HG02759 (cell line): ENCODE data around the gene TCAP.

Experiments used
- ATAC-seq: cut with Tn5 transposase; IDR thresholded peaks from one replicate; pipeline ENCODE4 v1.9.1; 2021; ENCODE audit warnings: mild to moderate bottlenecking, moderate library complexity; ENCODE audit not compliant: unreplicated experiment

TCAP gene

DNA sequence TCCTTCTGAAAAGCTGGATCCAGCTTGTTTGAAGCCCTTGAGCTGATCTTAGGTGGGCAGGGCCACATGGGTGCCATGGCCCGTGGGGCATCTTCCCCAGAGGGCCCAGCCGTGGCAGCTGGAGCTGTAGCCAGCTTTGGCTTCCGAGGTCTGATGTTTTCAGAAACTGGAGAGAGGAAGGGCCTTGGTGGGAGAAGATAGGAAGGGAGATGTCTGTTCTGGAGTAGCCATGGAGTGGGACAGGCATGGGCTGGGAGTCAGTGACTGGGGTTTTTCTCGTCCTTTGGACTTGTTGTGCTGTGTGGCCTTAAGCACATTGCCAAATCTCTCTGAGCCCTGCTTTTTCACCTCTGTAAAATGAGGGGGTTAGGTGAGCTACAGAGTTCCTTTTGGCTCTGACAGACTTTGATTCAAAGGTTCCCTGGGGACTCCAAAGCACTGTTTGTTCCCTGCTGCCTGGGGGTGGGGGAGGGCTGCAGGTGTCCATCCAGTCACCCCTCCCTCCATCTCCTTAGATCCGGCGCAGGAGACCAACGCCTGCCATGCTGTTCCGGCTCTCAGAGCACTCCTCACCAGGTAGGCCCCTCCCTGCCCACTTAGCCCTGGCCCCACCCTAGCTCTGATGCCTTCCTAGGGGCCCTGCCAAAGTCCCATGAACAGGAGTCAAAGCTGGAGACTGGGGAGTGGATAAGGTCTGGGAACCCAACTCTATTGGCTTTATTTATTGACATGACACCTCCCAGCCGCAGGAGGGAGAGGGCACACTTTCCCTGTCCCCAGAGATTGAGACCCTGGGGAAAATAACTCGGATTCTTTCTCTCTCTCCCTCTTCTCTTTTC, 36.3 kb upstream of the TCAP start:
- ATAC-seq = no peak

DNA sequence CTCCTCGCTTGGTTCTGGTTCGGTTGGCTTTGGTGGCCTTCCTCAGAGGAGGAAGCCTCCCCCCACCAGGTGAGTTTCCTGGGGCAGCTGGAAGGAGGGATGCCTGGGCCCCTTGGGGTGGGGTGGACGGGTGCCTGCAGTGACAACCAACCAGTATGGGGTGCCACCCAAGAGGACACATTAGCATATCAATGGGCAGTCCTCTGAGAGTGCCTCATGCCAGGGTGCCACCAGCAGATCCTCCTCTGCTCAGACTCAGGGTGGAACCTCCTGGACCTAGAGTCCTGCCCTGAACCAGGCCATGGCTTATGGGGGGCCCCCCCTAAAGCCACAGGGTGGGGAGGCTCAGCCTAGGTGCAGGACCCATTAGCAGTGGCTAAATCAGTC, 35.7 kb upstream of the TCAP start:
- no peak for ATAC-seq

DNA sequence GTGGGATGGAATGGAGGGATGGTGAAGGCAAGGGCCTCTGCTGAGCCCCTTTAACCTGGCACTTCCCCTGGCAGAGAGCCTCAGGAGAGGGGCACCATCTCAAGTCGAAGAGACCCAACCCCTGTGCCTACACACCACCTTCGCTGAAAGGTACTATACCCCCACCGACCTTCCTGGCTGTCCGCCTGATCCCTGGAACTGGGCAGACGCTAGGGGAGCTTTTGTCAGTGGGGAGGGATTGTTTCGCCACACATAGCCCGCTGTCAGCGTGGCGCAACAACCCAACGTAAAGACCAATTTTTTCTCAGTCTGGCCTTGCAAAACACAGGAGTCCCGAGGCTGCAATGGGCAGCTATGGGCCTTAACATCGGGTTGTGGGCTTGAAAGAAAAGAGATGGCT, 35.3 kb upstream of the TCAP start:
- no peak for ATAC-seq

DNA sequence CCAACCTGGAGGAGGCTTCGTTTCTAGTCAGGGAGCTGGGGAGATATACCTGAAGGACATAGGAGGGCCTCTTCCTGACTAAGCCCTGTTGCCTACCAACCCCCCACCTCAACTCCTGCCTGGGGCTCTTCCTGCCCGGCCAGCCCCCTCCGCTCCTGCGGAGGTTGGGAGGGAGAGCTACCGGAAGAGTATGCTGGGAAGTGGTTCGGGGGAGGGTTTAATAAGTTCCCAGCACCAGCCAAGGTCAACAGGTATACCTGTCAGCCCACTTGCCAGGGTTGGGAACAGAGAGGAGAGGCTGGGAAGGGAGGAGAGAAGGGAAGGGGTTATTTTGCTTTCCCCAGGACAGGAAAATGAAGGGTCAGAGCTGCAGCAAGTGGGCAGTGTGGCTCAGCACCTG, 33.7 kb upstream of the TCAP start:
- ATAC-seq = no peak

DNA sequence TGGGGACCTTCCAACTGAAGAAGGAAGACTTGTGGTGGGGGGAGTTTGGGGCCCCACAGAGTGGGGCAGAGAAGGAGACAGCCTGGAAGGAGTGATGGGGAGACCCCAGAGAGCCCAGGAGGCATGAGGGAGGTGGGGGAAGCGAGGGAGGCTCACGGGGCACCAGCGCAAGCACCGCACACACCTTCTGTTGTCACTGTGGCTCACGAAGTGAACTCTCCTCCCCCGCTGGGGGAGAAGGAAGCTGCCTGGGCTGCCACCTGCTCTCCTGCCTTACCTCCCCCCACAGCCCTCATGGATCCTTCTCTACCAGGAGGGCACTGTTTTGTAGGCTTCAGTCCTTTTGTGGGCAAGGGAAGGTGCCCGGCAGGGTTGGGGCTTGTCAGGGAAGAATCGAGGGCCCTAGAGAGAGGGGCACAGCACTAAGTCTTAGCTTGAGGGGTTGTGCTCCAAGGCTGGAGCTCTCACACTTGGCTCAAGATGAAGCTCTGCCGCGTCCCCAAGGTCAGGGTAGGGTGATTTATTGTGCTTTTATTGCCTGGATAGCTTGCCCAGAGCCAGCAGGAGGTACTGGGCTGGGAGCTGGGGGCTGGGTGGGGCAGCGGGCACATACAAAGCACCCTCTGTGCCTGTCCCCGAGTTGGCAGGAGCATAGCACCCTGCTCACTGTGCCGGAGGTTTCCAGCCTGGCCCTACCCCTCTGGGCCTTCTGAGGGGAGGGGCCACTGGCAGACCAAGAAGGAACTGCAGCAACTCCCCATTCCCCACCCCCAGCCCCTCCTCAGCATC, 32.8 kb upstream of the TCAP start:
- no peak for ATAC-seq

DNA sequence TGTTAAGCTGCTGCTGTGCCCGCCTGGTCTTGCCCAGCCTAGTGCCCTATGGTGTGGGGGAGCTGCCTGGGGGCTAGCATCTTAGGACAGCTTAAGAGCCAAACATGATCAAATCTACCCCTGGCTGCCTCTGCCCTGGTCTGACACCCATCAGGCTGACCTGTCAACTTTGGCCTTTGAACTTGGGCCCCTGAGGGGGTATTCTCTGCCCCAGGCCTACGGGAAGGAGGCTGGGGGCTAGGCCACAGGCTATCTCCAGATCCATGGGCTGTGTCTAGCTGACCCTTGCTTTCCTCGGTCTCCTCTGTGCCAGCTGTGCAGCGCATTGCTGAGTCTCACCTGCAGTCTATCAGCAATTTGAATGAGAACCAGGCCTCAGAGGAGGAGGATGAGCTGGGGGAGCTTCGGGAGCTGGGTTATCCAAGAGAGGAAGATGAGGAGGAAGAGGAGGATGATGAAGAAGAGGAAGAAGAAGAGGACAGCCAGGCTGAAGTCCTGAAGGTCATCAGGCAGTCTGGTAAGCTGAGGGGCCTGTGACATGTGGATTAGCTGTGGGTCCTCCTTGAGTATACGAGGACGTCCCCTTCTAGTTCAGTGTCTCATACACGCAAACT, 31.5 kb upstream of the TCAP start:
- ATAC-seq = no peak

DNA sequence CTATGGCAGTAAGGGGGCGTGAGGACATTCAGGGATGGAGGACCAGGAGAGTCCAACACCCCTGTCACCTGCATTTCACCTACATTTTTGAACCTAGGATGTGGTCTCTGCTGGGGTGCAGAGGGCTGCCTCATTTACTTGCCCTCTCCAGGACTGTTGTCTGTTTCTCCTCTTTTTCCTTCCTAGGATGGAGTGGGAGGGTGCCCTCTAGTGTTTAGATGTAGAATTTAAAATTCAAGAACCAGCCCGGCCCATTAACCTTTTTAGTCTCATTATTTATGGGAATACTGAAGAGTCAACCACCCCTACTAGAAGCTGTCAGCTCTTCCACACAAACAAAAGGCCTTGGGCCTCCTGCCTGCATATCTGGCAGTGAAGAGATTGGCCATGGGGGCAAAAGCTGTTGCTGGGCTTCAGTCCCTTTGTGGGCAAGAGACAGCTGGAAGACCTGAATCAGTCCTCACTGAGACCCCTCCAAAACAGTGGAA, 30.7 kb upstream of the TCAP start:
- ATAC-seq = no peak

DNA sequence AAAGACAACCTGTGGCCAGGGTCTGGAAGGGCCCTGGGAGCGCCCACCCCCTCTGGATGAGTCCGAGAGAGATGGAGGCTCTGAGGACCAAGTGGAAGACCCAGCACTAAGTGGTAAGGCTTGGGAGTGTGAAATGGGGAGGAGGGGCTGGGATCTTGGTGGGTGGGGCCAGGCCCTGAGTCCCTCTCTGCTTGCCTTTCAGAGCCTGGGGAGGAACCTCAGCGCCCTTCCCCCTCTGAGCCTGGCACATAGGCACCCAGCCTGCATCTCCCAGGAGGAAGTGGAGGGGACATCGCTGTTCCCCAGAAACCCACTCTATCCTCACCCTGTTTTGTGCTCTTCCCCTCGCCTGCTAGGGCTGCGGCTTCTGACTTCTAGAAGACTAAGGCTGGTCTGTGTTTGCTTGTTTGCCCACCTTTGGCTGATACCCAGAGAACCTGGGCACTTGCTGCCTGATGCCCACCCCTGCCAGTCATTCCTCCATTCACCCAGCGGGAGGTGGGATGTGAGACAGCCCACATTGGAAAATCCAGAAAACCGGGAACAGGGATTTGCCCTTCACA, 29.5 kb upstream of the TCAP start:
- ATAC-seq = no peak

DNA sequence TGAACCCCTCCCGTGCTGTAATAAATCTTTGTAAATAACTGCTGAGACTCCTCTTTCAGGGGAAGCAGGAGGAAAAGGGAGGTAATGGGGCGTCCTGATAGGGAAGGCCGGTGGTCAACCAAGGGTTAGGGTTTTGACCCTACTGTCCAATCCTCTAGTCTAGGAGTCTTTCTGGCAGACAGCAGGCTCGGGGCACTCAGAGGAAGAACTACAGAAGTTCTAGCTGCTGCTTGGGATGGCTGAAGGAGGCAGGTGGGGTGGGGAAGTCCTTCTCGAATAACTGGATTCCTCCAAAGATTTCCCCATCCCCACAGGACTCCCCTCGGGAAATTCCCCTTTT, 28.6 kb upstream of the TCAP start:
- ATAC-seq = no peak

DNA sequence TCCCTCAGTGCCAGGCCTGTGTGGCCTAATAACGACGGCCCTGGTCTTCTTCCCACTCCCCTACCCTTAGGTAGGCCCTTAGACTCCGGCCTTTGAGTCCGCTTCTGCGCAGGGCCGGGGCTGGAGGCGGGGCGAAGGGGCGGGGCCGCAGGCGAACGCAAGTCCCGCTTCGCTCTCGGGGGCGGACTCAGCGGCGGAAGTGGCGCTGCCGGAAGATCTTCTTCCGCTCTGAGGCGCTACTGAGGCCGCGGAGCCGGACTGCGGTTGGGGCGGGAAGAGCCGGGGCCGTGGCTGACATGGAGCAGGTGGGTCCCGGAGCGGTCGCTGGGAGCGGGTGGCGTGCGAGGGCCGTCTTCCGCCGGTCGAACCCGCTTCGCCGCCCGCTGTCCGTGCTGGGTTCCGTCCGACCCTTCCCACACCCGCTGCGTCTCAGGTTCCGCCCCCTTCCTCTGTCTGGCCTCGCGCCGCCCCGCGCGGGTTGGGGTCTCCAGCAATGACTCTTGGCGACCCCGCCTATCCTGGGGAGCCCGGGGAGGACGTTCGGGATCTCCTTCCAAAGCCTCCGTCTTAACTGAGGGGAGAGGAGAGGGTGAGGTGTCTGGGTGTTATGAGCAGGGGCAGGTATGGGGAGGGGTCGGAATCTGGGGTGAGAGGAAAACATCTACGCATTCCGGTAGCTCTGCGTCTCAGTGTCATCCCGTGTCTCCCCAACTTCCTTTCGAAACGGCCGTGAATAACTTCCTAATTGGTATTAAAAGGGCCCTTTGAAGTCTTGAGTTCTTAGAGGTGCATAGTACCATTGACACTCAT, 28.0 kb upstream of the TCAP start, which contains the start of gene STARD3:
TSS of gene STARD3 (plus strand) at position 218 of the 810 bp plus-strand sequence. CDS start 16,388 bp downstream, outside the sequence.
- peak; percentile 86 for ATAC-seq

DNA sequence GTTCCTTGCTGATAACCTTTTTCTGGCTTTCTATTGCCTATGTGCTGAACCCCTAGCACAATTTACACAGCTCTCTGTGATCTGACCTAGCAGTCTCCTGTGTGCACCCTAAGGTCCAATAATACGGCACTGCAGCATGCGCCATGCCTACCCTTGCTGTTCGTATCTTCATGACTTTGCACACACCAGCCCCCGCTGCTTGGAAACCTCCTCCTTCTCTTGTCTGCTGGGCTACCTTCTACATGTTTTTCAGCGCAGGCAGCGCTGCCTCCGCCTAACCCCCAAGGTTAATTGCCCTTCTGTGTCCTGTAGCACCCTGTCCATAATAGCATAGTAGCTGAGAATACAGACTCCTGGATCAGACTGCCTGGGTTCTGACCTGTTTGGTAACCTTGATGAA, 26.8 kb upstream of the TCAP start:
- no peak for ATAC-seq

DNA sequence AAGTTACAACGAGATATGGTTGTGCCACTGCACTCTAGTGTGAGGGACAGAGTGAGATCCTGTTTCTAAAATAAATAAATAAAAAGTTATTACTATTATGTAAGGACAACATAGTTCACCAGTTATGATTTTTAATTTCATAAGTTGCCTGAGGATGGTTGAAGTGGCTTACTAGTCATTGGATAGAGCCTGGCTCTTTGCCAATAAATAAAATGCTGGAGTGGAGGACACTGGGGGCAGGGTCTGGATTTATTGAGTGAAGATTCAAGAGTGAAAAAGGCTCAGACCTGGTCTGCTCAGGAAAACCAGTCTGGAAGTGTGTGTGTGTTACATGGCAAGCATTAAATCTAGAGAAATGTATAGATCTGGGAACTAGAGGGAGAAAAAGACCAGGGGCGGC, 26.1 kb upstream of the TCAP start:
- no peak for ATAC-seq

DNA sequence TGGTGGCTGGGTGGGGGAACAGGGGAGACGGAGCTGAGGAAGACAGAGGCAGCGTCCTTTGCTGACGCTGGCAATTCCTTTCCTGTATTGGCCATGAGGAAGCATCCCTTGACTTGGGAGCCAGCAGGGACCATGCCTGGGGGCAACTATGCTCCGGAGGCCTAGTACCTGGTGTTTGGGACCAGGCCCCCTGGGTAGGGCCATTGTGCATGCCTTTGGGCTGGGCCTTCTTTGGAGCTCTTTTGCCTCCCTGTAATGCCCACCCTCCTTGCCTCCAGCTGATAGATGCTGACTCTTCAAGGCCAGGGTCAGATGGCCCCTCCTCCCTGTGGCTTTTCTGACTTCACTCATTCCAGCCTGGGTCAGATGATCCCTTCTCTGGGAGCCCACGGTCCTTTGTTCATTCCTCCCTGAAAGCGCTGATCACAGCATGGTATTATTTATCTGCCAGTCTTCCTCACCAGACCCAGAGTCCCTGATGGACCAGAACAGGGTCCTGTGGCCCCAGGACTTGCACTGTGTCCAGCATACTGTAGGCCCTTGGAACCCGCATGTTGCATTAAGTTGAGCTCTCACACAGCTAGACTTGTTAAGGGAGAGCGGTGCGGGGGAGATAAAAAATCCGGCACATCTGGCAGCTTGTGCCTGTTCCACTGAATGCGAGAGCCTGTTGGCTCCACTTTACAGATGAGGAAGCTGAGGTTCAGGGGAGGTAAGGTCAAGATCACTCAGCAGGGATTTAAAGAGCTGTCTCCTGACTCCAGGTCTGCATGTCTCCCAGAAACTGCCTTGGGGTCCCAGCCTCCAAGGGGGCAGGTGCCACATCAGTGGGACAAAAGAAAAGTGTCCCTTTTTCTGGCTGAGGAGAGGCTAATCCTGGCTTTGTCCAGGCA, 25.3 kb upstream of the TCAP start:
- ATAC-seq = no peak

DNA sequence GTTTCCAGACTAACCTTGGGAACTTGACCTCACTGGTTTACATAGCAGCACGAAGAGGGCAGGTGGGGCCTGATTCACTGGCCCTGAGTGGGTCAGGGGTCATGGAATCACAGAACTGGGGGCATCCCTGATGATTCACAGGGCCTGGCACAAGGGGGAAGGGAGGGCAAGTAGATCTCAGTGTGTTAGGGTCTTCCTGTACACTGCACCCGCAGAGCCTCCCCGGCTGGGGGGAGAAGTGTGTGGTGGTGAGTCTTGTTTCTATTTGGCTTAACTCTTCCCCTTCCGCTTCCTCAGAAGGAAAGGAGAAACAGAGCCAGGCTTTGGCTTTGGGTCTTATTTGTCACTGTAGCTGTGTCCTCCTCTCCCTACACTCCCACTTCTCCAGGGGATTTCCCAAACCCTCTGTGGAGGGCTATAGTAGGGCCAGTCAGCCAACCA, 24.5 kb upstream of the TCAP start:
- no peak for ATAC-seq

DNA sequence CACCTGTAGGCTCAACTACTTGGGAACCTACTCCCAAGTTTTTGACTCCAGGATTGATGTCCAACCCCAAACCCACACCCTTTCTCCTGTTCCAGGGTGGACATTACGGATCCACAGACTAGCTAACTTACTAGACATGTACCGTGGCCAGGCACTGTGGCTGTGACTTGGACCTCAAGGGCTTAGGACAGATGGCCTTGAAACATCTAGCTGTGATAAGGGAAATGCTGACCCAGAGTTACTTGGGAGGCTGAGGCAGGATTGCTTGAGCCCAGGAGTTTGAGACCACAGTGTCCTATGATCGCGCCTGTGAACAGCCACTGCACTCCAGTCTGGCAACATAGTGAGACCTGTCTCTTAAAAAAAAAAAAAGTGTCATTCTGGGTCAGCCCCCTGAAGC, 24.1 kb upstream of the TCAP start:
- ATAC-seq = no peak

DNA sequence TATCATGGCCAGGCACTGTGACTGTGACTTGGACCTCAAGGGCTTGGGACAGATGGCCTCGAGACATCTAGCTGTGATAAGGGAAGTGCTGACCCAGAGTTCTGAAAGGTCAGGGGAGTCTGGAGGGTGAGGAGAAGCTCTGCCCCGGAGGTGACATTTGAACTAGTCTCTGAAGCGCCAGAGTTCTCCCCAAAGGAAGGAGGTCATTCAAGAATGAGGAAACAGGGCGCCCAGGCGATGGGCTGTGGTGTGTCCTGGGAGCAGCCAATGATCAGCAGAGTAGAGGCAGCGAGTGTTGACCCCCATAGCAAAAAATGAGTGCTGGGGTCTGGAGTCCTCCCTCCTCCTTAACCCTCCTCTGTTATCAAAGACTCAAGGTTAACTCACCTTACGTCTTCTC, 23.3 kb upstream of the TCAP start:
- ATAC-seq = no peak

DNA sequence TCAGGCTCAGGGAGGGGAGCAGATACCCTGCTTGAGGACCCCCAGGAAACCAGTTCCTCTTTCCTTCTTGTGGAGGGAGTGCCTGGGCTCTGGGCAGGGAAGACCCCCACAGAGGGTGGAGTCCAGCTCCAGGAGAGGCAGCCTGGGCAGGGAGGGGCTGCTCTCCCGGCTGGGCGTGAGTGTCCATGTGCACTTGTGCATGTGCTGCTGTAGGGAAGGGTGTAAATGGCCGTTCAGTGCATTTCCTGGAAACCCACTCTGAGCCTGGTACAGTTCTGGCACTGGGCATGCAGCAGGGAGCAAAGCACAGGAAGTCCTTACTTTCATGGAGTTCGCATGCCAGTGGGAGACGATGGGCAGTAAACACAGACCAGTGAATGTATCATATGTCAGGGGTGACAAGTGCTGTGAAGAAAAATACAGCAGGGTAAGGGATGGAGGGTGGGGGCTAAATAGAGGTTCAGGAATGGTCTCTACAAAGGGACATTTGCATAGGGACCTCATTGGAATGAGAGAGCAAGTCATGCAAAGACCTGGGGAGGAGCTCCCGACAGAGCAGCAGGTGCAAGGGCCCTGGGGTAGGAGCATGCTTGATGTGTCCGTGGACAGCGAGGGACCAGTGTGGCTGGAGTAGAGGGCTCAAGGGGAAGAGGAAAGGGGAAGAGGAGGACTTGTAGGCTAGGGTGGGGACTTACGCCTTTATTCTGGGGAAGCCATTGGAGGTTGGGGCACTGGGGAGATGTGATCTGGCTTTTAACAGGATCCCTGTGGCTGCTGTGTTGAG, 22.7 kb upstream of the TCAP start:
- ATAC-seq = no peak

DNA sequence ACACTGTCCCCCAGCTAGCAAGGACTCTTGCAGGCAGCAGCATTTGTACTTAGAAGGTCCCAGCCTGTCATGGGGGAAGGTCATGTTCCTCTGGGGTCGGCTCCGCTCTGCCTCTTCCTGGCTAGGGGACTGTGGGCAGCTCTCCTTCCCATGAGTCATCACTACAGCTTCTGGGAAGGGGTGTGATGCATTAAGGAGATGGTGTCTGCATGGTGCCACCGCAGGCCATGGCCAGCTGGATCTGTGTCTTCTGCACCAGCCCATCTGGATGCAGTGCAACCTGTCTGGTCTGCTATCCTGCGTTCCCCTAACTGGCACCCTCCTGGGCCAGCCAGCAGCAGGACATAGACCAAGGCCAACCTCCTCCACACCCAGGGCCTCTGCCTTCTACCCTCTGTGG, 21.9 kb upstream of the TCAP start:
- no peak for ATAC-seq

DNA sequence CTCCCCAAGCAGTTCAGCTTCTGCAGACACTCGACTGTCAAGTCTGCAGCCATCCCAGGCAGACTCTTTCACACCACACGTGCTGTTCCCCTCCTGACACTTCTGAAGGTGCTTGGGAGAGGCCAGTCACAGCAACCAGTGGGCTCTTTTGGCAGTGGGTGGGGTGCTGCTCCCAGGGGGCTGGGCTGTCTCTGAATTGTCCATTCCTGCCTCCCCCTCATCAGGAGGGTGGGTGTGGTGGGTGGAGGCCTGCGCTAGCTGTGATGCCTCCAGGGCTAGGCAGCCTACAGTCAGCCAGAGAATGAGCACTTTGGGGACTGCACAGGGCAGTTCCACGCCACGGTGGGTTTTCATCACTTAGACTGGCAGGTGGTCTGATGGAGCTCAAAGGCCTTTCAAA, 17.9 kb upstream of the TCAP start:
- no peak for ATAC-seq
